Measurements from ENCODE around the gene PLK4. TPM values are rescaled to one million over a fixed set of nuclear protein-coding genes. Genes with fewer than 3 reads are reported as not detected.
"Not testable (repeated sequence)": the region's sequence is repeated elsewhere in the genome, so short reads cannot be mapped to it uniquely, and the experiment has no call there.

Gene PLK4
- total RNA-seq, 1 experiment from 2014 or later: 40.2 TPM

DNA sequence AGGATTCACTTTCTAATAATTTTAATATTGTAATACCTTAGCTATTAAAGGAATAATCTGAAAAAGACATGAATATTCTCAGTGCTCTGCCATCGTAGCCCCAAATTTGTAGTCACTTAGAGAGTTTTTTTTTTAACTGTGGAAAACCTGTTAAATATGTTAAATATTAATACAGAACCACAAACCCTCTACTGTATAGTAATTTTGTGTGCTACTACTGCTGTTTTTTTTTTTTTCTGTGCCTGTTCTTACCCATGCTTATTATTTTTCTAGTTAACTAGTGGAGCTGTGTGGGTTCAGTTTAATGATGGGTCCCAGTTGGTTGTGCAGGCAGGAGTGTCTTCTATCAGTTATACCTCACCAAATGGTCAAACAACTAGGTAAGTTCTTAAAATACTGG lies 15.8 kb downstream of the PLK4 start:
- H3K27ac ChIP-seq (ENCODE audit: insufficient read length, low read depth, low read length): no peak overlapping the region
- no peak overlapping the region for H2BK5ac ChIP-seq (ENCODE audit: insufficient read length, low read length)
- H3K27me3 Mint-ChIP-seq (ENCODE audit: low read depth): no peaks in the 10 kb centered on the region
- no CpG with 5 or more reads among the region's 1 CpG for WGBS (ENCODE audit: extremely low coverage, insufficient read length, low lambda C conversion rate)
- H3K14ac ChIP-seq (ENCODE audit: insufficient read depth, low read length): no peak overlapping the region
- no peak overlapping the region for H3K56ac ChIP-seq (ENCODE audit: insufficient read length, low read depth, low read length)
- no peaks in the 10 kb centered on the region for H3K4me1 Mint-ChIP-seq
- H3K4me3 Mint-ChIP-seq: no peak overlapping the region
- no peak overlapping the region for H3K9ac ChIP-seq (ENCODE audit: extremely low read depth, insufficient read length, low read length)
- H3K23ac ChIP-seq (ENCODE audit: insufficient read length, low read depth, low read length): no peak overlapping the region
- H2BK12ac ChIP-seq (ENCODE audit: insufficient read length, low read depth, low read length): no peak overlapping the region
- H3K4me2 ChIP-seq (ENCODE audit: insufficient read depth, insufficient read length, low read length): no peak overlapping the region
- H4K8ac ChIP-seq (replicated peaks; ENCODE audit: insufficient read length, low read depth, low read length): no peak overlapping the region
- H3K4me1 ChIP-seq (ENCODE audit: insufficient read depth, low read length): no peaks in the 10 kb centered on the region
- H3K27me3 ChIP-seq (ENCODE audit: insufficient read depth, low read length): no peaks in the 10 kb centered on the region
- peak overlapping the region in 1 of 3 experiments; percentile 71; a peak in 1 of 7 replicates for H3K27ac Mint-ChIP-seq
- H2BK20ac ChIP-seq (ENCODE audit: low read depth, low read length, poor library complexity, severe bottlenecking): no peak overlapping the region
- peaks cover 28 to 72% (median 63%) of the 10 kb centered on the region in 3 experiments for H3K36me3 Mint-ChIP-seq (ENCODE audit: insufficient read depth in 1 of 3, low read depth in 3 of 3)
- H3K9me3 ChIP-seq (ENCODE audit: control insufficient read depth, low read depth, low read length): no peaks in the 10 kb centered on the region
- H3K18ac ChIP-seq (ENCODE audit: insufficient read length, low read depth, low read length): no peak overlapping the region
- H4K5ac ChIP-seq (ENCODE audit: insufficient read length, low read depth, low read length): no peak overlapping the region
- H3K4ac ChIP-seq (ENCODE audit: low read depth, low read length): no peak overlapping the region
- no peak overlapping the region for H2AFZ ChIP-seq (ENCODE audit: low read length)
- no peaks in the 10 kb centered on the region for H4K20me1 ChIP-seq (ENCODE audit: control insufficient read depth, insufficient read depth, insufficient read length)
- no peak overlapping the region for H2BK15ac ChIP-seq (ENCODE audit: low read depth, low read length)
- TF ChIP-seq, protein P1, sequence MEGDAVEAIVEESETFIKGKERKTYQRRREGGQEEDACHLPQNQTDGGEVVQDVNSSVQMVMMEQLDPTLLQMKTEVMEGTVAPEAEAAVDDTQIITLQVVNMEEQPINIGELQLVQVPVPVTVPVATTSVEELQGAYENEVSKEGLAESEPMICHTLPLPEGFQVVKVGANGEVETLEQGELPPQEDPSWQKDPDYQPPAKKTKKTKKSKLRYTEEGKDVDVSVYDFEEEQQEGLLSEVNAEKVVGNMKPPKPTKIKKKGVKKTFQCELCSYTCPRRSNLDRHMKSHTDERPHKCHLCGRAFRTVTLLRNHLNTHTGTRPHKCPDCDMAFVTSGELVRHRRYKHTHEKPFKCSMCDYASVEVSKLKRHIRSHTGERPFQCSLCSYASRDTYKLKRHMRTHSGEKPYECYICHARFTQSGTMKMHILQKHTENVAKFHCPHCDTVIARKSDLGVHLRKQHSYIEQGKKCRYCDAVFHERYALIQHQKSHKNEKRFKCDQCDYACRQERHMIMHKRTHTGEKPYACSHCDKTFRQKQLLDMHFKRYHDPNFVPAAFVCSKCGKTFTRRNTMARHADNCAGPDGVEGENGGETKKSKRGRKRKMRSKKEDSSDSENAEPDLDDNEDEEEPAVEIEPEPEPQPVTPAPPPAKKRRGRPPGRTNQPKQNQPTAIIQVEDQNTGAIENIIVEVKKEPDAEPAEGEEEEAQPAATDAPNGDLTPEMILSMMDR (conservative IDR thresholded peaks at IDR 0.05): no peak
- no peaks in the 10 kb centered on the region for H3K79me1 ChIP-seq (ENCODE audit: insufficient read depth, low read depth, low read length, poor library complexity, severe bottlenecking)
- no peak for DNase-seq
- H3K23me2 ChIP-seq (ENCODE audit: insufficient read length, low read depth, low read length, poor library complexity, severe bottlenecking): no peaks in the 10 kb centered on the region
- H2BK120ac ChIP-seq (ENCODE audit: low read depth, low read length, poor library complexity, severe bottlenecking): no peak overlapping the region
- no peaks in the 10 kb centered on the region for H3K79me2 ChIP-seq (ENCODE audit: insufficient read depth, low read length)
- peaks cover 2 to 3% of the 10 kb centered on the region in 2 experiments; a peak in 2 of 5 replicates for H3K9me3 Mint-ChIP-seq
- no peak overlapping the region for H3T11ph ChIP-seq (ENCODE audit: low read length)
- no peak overlapping the region for H4K91ac ChIP-seq (ENCODE audit: insufficient read length, low read depth, low read length)
- no peak overlapping the region for H2AK5ac ChIP-seq (ENCODE audit: insufficient read length, low read length)

DNA sequence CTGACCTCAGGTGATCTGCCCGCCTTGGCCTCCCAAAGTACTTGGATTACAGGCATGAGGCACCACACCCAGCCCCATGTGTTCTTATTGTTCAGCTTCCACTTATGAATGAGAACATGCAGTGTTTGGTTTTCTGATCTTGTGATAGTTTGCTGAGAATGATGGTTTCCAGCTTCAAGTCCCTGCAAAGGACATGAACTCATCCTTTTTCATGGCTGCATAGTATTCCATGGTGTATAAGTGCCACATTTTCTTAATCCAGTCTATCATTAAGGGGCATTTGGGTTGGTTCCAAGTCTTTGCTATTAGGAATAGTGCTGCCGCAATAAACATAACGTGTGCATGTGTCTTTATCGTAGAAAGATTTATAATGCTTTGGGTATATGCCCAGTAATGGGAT lies 19.0 kb downstream of the PLK4 start:
- not testable (repeated sequence) for H2BK20ac ChIP-seq (ENCODE audit: low read depth, low read length, poor library complexity, severe bottlenecking); H3K23ac ChIP-seq (ENCODE audit: insufficient read length, low read depth, low read length); H3K56ac ChIP-seq (ENCODE audit: insufficient read length, low read depth, low read length); H3K27me3 ChIP-seq (ENCODE audit: insufficient read depth, low read length); H3K79me1 ChIP-seq (ENCODE audit: insufficient read depth, low read depth, low read length, poor library complexity, severe bottlenecking); H3K79me2 ChIP-seq (ENCODE audit: insufficient read depth, low read length); H3K9ac ChIP-seq (ENCODE audit: extremely low read depth, insufficient read length, low read length); H3K9me3 Mint-ChIP-seq; H2AK5ac ChIP-seq (ENCODE audit: insufficient read length, low read length); H2AFZ ChIP-seq (ENCODE audit: low read length); H3K4me2 ChIP-seq (ENCODE audit: insufficient read depth, insufficient read length, low read length); H3K14ac ChIP-seq (ENCODE audit: insufficient read depth, low read length); H3K4ac ChIP-seq (ENCODE audit: low read depth, low read length); H4K5ac ChIP-seq (ENCODE audit: insufficient read length, low read depth, low read length); H3K27me3 Mint-ChIP-seq (ENCODE audit: low read depth); H2BK12ac ChIP-seq (ENCODE audit: insufficient read length, low read depth, low read length); DNase-seq; H4K8ac ChIP-seq (replicated peaks; ENCODE audit: insufficient read length, low read depth, low read length); H3T11ph ChIP-seq (ENCODE audit: low read length); H4K20me1 ChIP-seq (ENCODE audit: control insufficient read depth, insufficient read depth, insufficient read length); H3K4me1 Mint-ChIP-seq; H4K91ac ChIP-seq (ENCODE audit: insufficient read length, low read depth, low read length); H3K9me3 ChIP-seq (ENCODE audit: control insufficient read depth, low read depth, low read length); H3K27ac Mint-ChIP-seq; H3K4me3 Mint-ChIP-seq; H3K18ac ChIP-seq (ENCODE audit: insufficient read length, low read depth, low read length); H2BK5ac ChIP-seq (ENCODE audit: insufficient read length, low read length); H2BK120ac ChIP-seq (ENCODE audit: low read depth, low read length, poor library complexity, severe bottlenecking); H3K4me1 ChIP-seq (ENCODE audit: insufficient read depth, low read length); H2BK15ac ChIP-seq (ENCODE audit: low read depth, low read length); H3K27ac ChIP-seq (ENCODE audit: insufficient read length, low read depth, low read length); H3K23me2 ChIP-seq (ENCODE audit: insufficient read length, low read depth, low read length, poor library complexity, severe bottlenecking)
- no CpG with 5 or more reads among the region's 4 CpGs for WGBS (ENCODE audit: extremely low coverage, insufficient read length, low lambda C conversion rate)
- H3K36me3 Mint-ChIP-seq (ENCODE audit: insufficient read depth in 1 of 3, low read depth in 3 of 3): peaks cover 19 to 47% (median 38%) of the 10 kb centered on the region in 3 experiments; a peak in 6 of 7 replicates

Data from H9 (cell line).